Measurements from ENCODE around the gene HOXA4.

Gene HOXA4

DNA sequence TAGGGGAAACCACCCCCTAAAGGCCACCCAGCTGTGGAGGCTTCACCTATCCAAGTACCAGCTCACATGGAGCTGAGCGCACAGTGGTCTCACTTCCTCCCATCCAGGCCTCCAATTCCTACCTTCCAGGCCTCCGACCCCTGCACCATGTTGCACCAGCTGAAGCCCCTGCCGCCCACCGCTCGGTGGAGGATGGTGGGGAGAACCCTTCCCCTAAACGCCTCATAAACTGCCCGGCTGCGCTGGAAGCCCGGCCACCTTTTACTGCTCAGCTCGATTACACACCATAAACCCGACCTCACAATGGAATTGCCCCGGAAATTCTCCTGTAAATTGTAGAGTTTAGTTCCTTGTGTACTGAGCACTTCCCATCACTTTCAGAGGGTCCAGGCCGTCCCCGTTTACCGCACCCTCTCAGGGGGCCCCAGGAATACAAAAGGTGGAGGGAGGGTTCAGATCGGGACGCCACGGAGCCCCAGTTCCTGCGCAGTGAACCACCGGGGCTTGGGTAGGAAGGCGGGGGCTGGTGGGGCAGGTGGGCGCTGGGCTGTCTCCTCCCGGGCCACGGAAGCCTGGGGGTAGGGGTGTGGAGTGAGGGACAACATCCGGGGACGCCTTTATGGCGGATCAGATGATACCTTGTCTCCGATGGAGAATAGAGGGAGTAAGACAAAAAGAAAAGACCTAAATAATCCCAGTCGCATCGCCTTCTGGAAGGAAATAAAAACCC lies 27.3 kb upstream of the HOXA4 start:
- DNase-seq, result no peak

DNA sequence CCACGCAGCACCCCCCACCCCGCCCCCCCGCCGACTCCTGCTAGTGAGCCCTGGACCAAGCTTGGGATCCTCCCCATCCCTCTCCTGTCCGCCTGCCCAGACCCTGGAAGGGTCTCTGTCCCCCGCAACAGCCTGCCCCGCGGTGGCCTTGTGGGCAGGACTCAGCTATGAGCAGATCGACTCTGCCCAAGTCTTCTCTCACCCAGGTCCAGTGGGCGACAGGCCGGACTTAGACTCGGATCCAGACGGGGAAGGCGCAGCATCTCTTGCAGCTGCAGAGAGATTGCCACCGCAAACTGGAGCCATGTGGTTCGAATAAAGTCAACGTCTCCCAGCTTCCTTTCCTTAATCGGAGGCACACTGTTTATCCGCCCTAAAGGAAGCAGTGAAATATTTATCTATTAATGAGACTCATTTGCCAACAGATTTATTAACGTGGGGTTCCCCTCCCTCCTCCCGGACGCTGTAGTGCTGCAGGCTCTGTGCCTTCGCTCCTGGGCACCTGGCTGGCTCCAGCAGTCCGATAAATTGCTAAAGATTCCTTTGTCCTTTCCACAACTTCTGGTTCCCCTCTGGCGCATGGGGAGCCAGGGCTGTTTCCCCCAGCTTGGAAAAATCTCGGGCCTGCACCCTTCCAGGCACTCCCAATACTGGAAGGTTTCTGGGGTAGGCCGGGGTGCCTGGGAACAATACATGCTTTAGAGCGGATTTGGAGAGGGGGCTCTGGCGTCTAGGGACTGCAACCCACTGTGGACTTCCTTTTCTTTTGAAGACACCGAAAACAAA lies 26.6 kb upstream of the HOXA4 start:
- no peak for DNase-seq

DNA sequence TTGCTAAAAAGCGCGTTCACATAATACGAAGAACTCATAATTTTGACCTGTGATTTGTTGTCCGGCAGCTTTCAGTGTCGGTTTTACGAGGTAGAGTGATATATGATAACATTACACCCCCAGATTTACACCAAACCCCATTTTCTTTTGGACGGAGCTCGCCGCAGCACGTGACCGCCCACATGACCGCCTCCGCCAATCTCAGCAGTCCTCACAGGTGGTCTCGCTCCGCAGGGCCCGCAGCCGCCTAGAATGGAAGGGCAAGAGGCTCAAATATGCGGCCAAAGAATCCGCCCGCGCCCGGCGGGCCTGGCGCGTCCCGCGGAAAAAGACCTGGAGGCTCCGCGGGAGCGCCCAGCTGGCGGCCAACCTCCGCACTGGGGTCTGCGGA lies 25.9 kb upstream of the HOXA4 start, which contains the start of gene HOXA7:
TSS of gene HOXA7 (minus strand) at position 168 of the 391 bp plus-strand sequence. CDS start at position 38, 130 bp downstream.
- DNase-seq, result peak; percentile 84

DNA sequence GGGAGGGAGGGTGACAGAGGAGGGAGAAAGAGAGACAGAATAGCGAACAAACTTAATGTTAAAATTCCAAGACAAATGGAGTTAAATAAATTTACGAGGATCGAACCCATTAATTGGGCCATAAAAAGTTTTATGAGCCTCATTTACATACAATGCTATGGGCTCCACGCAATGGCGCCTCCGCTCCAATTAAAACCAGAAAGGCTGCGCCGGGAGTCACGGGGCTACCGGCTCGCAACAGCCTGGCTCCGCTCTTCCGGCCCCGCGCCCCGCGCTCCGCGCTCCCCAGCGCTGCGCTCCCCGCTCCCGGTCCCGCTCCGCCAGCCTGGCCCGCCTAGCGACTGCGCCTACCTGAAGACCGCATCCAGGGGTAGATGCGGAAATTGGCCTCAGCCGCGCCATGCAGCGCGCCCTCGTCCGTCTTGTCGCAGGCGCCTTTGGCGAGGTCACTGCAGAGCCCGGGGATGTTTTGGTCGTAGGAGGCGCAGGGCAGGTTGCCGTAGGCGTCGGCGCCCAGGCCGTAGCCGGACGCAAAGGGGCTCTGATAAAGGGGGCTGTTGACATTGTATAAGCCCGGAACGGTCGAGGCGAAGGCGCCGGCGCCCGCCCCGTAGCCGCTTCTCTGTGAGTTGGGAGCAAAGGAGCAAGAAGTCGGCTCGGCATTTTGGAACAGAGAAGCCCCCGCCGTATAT lies 25.4 kb upstream of the HOXA4 start:
- DNase-seq, result peak; percentile 52

DNA sequence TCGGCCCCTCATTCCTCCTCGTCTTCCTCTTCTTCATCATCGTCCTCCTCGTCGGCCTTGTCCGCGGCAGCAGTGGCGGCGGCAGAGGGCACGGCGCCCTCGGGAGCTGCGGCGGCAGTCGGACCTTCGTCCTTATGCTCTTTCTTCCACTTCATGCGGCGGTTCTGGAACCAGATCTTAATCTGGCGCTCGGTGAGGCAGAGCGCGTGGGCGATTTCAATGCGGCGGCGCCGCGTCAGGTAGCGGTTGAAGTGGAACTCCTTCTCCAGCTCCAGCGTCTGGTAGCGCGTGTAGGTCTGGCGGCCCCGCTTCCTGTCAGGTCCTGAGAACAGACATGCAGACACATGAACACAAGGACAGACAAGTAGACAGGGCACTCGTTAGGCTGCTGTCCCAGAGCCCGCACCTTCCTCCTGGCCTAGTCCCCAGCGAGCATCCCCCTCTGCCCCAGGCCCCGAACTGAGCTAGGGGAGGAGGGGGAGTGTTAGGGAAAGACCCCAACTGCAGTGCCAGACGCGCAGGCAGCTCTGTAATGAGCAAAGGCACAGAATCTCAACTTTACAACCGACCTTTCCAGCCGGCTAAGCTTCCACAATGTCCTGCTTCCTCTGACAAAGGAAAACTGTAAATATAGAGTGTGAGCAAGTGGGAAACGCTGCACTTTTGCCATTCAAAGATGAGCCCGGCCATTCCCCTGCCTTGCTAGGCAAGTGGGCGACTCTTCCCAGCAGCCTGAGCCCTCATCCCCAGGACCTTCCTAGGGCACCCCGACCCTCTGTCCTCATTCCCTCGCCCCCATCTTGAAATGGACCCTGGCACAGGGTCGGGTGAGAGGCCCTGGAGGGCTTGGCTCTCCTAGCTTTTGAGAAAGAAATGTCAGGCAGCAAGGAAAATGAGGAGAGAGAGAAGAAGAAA lies 24.6 kb upstream of the HOXA4 start:
- DNase-seq, result no peak

DNA sequence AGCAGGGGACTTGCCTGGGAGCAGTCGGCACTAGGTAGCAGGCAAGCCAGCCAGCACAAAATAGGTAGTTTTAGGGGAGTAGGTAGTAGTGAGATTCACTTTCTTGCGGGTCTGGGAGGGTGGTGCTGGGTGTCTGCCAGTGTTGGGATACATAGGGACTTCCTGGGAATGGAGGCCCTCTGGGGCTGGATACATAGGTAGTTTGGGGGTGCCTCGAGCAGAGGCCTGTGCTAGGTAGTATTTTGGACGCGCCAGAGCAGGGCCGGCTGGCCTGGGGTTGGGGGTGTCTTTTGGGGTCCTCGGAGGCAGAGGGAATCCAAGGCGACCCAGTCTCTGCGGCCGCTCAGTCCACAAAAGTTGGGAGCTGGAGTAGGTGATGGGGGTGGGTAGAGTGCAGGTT lies 23.8 kb upstream of the HOXA4 start:
- no peak for DNase-seq

DNA sequence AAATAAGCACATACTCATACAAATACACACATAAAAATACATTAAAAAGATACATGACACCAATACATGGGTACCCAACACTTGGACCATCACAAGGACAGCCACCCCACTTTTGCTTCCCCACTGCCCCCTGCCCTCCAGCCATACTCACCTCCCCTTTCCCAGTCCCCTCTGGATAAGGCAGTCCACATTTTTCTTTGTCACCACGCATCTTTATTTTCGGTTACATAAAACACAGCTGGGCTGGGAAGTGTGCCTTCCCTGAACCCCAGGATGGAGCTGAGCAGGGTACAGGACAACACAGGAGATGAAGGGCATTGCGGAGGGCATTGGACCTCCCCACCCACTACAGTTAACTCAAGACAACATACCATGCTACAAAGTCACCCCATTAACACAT lies 23.0 kb upstream of the HOXA4 start:
- DNase-seq, result no peak

DNA sequence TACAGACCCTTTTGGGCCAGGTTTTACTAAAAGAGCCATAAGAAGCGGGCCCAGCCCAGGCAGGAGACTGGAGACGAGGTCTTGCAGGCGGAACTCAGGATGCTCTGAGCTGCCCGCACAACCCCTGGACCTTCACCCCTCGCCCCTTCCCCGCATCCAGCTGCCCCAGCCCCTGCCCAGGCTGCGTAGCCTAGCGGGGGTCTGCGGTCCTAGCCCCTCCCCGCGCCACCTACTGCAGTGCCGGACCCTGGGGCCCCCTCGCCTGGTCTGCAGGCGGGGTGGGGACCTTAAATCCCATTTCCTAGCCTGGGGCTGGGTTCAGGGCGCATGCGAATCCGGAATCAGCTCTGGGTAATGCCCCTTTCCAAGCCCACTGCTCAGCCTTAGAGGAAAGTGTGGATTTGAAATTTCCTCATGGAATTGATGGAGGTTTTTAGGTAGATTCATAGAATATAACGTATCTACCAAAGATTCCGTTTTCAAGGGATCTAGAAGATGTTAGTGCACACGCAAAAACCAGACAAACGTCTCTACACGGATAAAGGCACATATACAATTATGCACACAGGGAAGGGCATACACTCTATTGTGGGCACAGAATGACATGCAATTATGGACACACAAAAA lies 22.4 kb upstream of the HOXA4 start:
- DNase-seq, result no peak

DNA sequence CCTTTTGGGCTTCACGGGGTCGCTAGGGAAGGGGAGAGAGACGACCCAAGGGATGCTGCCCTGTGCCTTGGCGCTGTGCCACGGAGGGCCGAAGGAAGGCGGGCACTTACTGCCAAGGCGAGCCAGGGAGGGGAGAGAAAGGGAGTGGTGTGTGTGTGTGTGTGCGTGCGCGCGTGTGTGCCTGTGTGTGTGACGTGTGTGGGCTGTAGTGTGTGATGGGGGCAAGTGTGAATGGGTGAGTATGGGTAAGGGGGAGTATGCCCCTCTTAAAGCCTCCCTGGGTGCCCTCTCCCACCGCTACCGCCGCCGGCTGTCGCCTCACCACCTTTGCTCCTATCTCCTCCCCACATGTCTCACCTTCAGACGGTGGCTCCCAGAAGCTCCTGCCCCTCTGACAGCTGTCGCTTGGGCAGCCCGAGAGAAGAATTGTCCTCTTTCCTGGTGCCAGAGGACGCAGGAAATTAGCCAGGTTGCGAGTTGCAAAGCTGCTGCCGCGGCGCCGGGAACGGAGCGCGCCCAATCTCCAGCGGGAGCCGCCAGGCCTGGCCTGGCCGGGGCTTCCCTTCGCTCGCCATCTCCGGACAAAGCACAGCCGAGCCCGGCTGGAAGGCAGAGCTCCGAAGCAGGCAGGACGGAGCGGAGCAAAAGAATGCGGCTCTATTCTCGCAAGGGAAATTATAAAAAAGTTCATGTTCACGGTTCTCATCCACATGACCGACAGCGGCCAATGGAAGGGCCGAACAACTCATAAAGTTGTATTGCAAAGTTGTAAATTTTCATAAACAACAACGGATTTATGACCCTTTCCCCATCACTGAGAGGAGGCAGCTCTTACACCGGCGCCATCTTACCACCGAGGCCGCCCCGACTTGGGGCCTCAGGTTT lies 21.6 kb upstream of the HOXA4 start, which contains the start of gene HOXA3:
TSS of gene HOXA3 (minus strand) at position 653 of the 885 bp plus-strand sequence. CDS start 41,943 bp downstream, outside the sequence.
- peak; percentile 84 for DNase-seq

DNA sequence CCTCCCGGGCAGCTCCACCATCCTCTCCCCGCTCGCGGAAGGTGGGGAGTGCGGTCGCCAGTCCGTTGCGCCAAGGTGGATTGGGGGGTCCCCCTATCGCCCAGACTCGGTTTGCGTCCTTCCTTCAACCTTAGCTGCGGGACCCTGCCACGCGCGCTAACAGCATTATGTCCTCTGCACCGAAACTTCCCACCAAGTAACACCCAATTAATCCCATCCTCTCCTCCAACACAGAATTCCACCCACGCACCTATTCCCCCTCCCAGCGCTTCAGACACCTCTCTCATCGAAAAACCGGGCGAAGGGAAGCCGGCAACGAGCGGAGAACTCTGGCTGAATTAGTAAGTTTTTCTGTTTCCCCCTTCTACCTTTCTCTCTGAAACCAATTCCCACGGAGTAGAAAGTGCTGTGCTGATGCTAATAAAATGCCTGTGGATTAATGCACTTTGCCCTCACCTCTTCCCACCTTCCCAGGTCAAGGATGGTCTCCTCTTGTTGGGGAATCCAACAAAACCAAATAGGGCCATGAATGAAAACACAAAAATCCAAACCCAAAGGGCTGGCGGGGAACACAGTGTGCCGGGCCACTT lies 20.9 kb upstream of the HOXA4 start:
- DNase-seq, result no peak

DNA sequence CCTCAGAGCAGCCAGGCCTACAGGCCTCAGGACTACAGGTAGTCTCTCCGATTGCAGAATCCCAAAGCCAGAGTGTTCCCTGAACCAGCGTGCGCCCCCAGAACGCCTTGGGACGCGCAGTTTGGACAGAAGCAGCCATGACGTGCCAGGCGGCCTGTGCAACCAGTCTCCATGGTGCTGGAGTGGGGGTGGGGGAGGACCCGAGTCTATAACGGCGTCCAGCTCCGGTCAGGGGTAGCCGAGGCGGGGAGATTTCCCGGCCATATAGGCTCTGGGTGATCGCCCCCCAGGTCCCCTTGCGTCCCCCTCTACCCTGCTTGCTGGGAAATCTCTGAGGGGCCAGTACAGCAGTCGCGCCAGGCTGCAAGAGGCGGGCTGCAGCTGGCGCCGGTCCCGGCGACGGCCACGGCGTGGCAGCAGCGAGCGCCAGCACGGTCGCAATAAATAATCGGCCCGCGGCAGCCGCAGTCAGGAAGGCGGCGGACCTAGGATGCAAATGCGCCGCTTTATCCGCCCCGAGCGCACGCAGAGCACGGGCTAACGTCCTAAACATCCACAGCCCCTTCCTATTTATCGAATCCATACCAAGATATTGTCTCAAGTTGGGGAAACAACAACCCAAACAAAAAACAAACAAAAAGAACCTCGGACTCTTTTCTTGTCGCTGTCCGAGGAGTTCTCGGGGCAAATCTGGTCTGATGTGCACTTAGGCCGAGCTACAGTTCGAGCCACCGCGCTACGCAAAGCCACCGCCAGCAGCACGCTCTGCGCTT lies 20.2 kb upstream of the HOXA4 start:
- DNase-seq, result peak; percentile 83

DNA sequence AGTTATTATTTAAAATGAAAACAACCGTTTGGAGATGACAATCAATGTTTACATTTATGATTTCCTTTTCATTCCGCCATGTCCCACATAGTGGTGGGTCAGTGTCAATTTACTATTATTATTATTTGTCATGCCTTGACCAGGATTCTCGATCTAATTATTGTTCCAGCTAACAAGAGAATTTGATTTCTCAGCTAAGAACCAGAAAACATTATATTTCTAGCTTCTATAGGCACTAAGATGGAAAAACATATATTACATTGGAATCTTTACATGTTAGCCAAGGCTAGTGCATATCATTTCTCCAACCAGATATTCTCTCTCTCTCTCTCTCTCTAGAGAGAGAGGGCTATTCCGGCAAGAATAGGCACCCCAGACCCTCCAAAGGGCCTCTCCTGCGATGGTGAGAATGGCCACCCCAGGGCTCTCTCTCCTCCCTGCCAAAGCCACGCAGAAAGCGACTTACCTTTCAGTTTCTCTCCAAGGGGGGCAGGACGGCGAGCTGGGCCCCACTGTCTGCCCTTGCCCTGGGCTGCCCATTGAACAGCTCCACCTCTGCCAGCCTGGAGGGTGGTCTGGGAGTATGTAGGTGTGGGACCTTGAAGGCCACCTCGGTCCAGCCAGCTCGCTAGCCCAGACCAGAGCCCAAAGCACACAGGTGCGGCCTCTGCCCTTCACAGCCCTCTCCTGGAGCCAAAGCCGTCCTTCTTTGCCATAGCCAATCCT lies 19.4 kb upstream of the HOXA4 start:
- no peak for DNase-seq

DNA sequence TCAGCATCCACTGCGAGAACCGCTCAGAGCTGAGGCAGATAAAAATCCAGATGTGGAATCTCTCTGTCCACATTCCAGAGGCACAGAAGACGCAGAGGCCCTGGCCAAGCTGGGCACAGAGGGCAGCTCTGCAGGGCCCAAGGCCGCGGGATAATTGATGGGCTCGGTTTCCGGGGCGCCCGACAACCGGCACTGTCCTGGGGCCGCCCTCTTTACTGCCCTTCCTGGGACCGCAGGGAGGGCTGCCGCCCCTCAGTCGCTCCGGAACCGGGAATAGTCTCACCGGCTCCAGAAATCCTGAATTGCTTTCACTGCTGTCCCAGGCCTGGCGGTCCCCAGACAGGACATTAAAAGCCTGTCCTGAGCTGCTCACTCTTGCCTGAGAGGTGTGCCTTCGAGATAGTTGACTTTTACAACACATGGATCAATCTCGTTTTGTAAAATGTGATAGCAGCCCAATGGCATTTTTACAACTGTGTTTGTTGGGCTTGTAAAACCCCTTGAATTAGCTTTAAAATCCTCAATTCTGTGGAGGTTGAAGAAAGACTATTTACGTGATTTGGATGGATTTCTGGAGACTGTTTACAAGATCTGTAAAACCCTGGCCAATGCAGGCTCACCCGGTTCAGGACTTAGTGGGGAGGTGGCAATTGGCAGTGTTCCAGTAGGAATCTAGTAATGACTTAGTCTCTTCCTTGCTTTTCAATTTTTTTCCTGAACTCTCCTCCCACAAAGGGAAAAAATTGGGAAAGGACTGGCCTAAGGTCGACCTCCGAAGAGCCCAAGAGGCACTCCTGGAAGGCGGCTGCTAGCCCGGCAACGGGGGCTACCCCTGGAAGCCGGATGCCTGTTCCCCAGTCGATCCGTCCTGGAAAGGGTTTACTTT lies 18.4 kb upstream of the HOXA4 start:
- peak; percentile 30 for DNase-seq

DNA sequence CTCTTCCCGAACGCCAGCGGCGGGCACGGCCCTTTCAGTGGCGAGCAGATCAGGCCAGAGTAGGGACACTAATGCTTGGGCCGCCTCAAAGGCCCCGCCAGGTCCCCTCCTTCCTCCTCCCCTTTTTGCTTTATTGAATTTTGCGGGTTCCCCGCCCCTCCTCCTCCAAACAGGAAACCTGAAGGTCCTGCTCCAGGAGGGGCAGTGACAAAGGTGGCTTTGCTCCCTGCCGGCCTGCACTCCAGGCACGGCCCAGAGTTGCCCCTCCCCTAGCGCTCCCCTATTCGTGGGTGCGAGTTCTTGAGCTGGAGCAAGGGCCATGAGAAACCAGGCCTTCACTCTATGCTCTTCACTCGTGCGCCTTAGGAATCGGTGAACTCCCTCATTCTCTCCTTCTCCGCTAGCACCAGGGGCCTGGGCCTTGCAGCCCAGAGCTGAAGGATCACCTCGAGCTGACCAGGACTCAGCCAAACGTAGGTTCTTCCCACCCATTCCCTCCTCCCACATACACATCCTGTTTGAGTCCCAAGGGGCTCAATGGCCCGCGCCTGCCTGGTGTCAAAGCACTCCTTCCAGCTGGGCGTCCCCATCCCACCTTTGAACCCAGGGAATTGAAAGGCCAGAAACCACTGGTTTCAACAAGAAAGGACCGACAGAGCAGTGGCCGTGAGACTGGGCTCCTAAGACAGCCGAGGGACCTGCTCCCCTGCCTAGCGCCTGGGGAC lies 17.6 kb upstream of the HOXA4 start:
- no peak for DNase-seq

DNA sequence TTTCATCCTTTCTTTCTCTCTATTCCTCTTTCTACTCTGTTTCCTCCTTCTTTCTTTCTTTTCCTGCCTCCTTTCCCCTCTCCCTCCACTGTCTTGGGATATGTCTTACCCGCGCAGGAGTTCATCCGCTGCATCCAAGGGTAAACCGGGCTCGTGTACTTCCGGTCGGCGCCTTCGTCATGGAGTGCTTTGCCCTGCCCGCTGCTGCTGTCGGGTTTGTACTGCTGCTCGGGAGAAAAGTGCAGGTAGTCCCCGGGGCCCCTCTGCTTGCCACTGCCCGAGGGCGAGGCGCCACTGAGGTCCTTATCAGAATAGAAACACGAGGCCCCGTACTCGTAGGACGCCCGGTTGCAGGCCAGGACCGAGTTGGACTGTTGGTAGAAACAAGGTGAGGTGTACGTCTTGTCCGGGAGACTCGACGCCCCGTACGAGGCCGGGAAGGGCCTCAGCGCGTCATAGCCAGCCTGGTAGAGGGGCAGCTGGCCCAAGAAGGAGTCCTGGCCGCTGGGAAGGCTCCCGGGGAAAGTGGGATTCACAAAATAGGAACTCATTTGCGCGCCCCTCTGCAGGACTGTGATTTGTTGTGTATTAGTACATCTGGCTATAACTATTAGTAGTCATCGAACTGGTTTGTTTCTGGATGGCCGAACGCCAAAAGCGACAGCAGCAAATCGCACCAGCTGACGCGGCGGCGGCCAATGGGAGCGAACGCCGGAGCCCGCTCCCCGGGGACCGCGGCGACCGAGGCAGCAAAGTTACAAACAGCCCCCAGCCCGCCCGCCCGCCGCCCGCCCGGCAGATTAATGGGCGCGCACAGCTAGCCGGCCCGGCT lies 16.9 kb upstream of the HOXA4 start, which contains the start of gene HOXA6:
TSS of gene HOXA6 (minus strand) at position 576 of the 832 bp plus-strand sequence. CDS start at position 551, 25 bp downstream.
- DNase-seq, result no peak
